HTR-8/SVneo (cell line): ENCODE measurements around the gene AGFG1.
A peak's percentile ranks its signal among the peaks of the same experiment; 100 is the strongest.
"Not testable (repeated sequence)": the region's sequence is repeated elsewhere in the genome, so short reads cannot be mapped to it uniquely, and the experiment has no call there.

Experiments
- DNase-seq: peaks from one replicate; pipeline ENCODE4 v3.0.0; 2011; ENCODE audit warnings: low spot score, mixed read lengths; ENCODE audit not compliant: insufficient read length
- FAIRE-seq: peaks from 2 replicates; lab custom pipeline; 2011; peaks lifted over from hg19 to GRCh38; lab: Jason Lieb, UNC

The AGFG1 gene

GRCh38 chr2:227597998-227598397 lies 126.0 kb downstream of the AGFG1 start:
- DNase-seq (peak; percentile 12), FAIRE-seq (no peak)

- FAIRE-seq = not testable (repeated sequence)
These were observed 127.0 kb downstream of the AGFG1 start, which contains the start of gene SCYGR2 for GRCh38 chr2:227598835-227599503. TSS of gene SCYGR2 (plus strand) at chr2:227598893. CDS start at chr2:227598893, 0 bp downstream.

GRCh38 chr2:227602358-227602757 lies 130.4 kb downstream of the AGFG1 start:
- no peak for DNase-seq
- FAIRE-seq = no peak

More at GRCh38 chr2:227598835-227599503, 127.0 kb downstream of the AGFG1 start, which contains the start of gene SCYGR2:
- not testable (repeated sequence) for DNase-seq

GRCh38 chr2:227606476-227606875 lies 134.5 kb downstream of the AGFG1 start:
- DNase-seq (no peak), FAIRE-seq (no peak)

GRCh38 chr2:227607941-227608340 lies 136.0 kb downstream of the AGFG1 start:
- FAIRE-seq = no peak
- no peak for DNase-seq

GRCh38 chr2:227608561-227609338 lies 136.8 kb downstream of the AGFG1 start:
- no peak for DNase-seq
- no peak for FAIRE-seq

- DNase-seq = no peak
These were observed 138.2 kb downstream of the AGFG1 start for GRCh38 chr2:227610123-227610522.

More at GRCh38 chr2:227610123-227610522, 138.2 kb downstream of the AGFG1 start:
- FAIRE-seq = no peak
